Pancreas (tissue), 10 donors: Measurements from ENCODE around the gene EDIL3. TPM values are rescaled to one million over a fixed set of nuclear protein-coding genes. Genes with fewer than 3 reads are reported as not detected.

Source experiments
- ATAC-seq, 4 donors: fragments of 200-7000 bp; cut with Tn5 transposase; one replicate each; pipeline versions ENCODE4 v1.8.0 to v1.9.1; 2020; ENCODE audit warnings: mild to moderate bottlenecking in 4 of 4, moderate library complexity in 4 of 4
- DNase-seq, 6 donors: peaks; one replicate each; pipeline ENCODE4 v3.0.0-alpha.2; 2020
- FAIRE-seq: peaks from 2 replicates; lab custom pipeline; 2012; peaks lifted over from hg19 to GRCh38; lab: Jason Lieb, UNC
- H3K27ac ChIP-seq, 4 donors: fragments of 200-600 bp; sonication (generic); 1 replicate in 3 of 4; 2 replicates in 1 of 4; pipeline versions ENCODE4 v1.5.0 to v1.8.0; 2020
- H3K27me3 ChIP-seq, 4 donors: fragments of 200-600 bp; one replicate each; pipeline ENCODE4 v1.8.0; 2021
- H3K36me3 ChIP-seq, 3 donors: fragments of 200-600 bp; sonication (generic) in 1 of 3; one replicate each; pipeline versions ENCODE4 v1.5.0 to v1.8.0; 2020 to 2021
- H3K4me1 ChIP-seq, 3 donors: fragments of 200-600 bp; one replicate each; pipeline ENCODE4 v1.8.0; 2021
- H3K4me3 ChIP-seq, 4 donors: fragments of 200-600 bp; sonication (generic) in 2 of 4; one replicate each; pipeline versions ENCODE4 v1.5.0 to v1.8.0; 2020 to 2021
- H3K9me3 ChIP-seq, 4 donors: fragments of 200-600 bp; one replicate each; pipeline ENCODE4 v1.8.0; 2021
- CTCF ChIP-seq, 4 donors: fragments of 200-600 bp; sonication (generic) in 3 of 4; IDR thresholded peaks; one replicate each; pipeline versions ENCODE4 v1.5.0 to v1.8.0; 2021; ENCODE audit warnings: antibody characterized with exemption in 4 of 4
- WGBS, 2 donors: extraction: QIAGEN DNeasy Blood & Tissue Kit; methylation state at CpG; one replicate each; pipeline ENCODE4 v1.1.7; 2013; 5-methylcytosine and 5-hydroxymethylcytosine counted together
- intact Hi-C, 3 donors: fragments of 100-400 bp; cut with DNase I; formaldehyde crosslinking; loops; one replicate each; pipeline versions ENCODE4 v1.11.1 to v1.14.2; 2022
- polyA plus RNA-seq, 2 donors: library from polyadenylated mRNA; stranded (reverse); fragments of 200-250 nt; gene quantifications; one replicate each; pipeline ENCODE4 v1.2.3, GENCODE V29; 2013
- total RNA-seq, 6 donors: library from RNA; stranded (reverse); fragmentation: NEBNext Ultra II Directional in 4 of 6; extraction: Animal tissue kit (Norgen Biotek cat#: 25700) in 4 of 6; gene quantifications; one replicate each; pipeline versions ENCODE4 v1.2.1 to v1.2.4, GENCODE V29; 2021 to 2023
- donor health status: healthy with polysubstance abuse.
- donor health status: DM: no; HTN: no; CAD: no; lungs with moderate emphysema.
- donor health status: DM: no; HTN: no; CAD: no.
- donor health status: control.
- donor health status: control.
- donor health status: Bipolar disorder and iron deficiency.
- donor health status: DM: yes; HTN: yes; CAD: no.
- donor health status: DM: no; HTN: no; CAD: no.
- donor health status: DM: no; HTN: no; CAD: no.
- donor health status: DM: yes; HTN: yes; CAD: no.

The EDIL3 gene
- total and polyA plus RNA-seq, 8 donors = 0.63 to 9.7 (median 1.7) TPM

- Histone ChIP-seq H3K9me3 (no peaks in the 10 kb centered on the region), H3K36me3 (no peaks in the 10 kb centered on the region), H3K27ac (no peak overlapping the region), H3K4me1 (no peaks in the 10 kb centered on the region), H3K4me3 (no peak overlapping the region), H3K27me3 (no peaks in the 10 kb centered on the region)
- no peak for ATAC-seq
- no peak for FAIRE-seq
- 91 to 95% methylated on average over 1 of the region's 1 CpG for WGBS, 2 donors
- TF ChIP-seq CTCF (IDR thresholded peaks at IDR 0.05) = no peak
- intact Hi-C loops = no loop called here
- no peak for DNase-seq
Observed at GRCh38 chr5:84275609-84276008, 109.1 kb downstream of the EDIL3 start.

DNA sequence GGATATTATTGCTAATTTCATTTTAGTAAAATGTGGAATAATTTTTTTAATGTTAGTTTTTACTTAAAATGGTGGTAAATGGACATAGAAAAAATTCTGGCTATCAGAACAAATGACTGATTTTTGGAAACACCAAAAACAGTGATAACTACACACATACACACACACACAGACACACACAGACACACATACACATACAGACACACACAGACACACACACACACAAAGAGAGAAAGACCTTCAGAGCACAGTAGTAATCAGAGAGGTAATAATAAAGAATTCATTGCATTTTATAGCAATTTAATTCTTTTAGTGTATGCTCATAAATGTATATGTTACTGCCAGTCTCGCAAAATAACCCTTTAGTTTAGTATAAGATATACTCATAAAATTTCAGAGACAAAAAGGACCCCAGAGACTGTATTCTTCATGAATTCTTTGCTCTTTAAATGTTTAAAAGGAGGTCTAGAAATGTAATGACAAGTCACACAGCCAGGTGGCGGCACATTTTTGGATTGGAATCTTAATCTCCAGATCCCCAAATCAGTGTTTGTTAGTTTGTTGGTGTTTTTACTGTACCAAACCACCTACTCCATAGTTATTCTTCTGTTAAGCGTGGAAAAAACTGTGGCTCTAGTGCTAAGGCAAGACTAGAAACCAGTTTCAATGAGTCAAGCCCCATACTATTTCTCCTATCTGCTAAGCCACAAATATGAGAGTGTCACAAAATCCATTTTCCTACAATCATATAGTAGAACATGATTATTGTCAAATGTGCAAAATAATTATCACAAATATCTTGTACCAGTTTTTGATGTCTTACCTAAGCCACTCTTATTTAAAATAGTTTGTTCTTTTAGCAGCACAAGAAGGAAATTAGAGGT lies 109.9 kb downstream of the EDIL3 start:
- whole genome bisulfite sequencing, 2 donors = 30 to 35% methylated on average over 3 of the region's 3 CpGs
- intact Hi-C loops = no loop called here
- no peaks in the 10 kb centered on the region for H3K4me1 ChIP-seq
- DNase-seq (peak in 1 of 6 donors; percentile 26), FAIRE-seq (peak; percentile 9), ATAC-seq (peak in 2 of 4 donors; percentile 48 to 53)
- TF ChIP-seq CTCF (IDR thresholded peaks at IDR 0.05) = peak in 2 of 4 donors; percentile 20 to 28
- H3K4me3 ChIP-seq = no peak overlapping the region
- H3K27me3 ChIP-seq = no peaks in the 10 kb centered on the region
- H3K27ac ChIP-seq = no peak overlapping the region
- H3K36me3 ChIP-seq = no peaks in the 10 kb centered on the region
- H3K9me3 ChIP-seq = no peaks in the 10 kb centered on the region

DNA sequence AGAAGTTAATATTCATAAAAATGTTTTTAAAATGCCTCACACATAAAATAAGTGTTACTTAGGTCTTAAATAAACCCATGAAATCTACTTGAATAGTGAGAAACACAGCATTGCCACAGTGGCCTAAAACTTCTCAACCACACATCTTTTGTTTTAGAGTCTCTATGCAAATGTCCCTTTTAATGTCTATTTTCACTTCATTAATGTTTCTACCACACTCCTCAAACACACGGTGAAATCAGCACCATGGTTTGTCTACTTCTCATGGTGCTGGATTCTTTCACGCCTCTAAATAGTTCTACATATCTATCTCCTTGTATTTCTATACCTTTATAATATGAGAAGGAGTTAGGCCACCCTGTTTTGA lies 111.2 kb downstream of the EDIL3 start:
- intact Hi-C loops = no loop called here
- Histone ChIP-seq H3K36me3 (no peaks in the 10 kb centered on the region), H3K9me3 (no peaks in the 10 kb centered on the region), H3K4me1 (no peaks in the 10 kb centered on the region), H3K27ac (no peak overlapping the region), H3K4me3 (no peak overlapping the region), H3K27me3 (no peaks in the 10 kb centered on the region)
- ATAC-seq (no peak), DNase-seq (no peak), FAIRE-seq (no peak)
- no peak for TF ChIP-seq CTCF (IDR thresholded peaks at IDR 0.05)
- 64 to 68% methylated on average over 2 of the region's 2 CpGs for WGBS, 2 donors

DNA sequence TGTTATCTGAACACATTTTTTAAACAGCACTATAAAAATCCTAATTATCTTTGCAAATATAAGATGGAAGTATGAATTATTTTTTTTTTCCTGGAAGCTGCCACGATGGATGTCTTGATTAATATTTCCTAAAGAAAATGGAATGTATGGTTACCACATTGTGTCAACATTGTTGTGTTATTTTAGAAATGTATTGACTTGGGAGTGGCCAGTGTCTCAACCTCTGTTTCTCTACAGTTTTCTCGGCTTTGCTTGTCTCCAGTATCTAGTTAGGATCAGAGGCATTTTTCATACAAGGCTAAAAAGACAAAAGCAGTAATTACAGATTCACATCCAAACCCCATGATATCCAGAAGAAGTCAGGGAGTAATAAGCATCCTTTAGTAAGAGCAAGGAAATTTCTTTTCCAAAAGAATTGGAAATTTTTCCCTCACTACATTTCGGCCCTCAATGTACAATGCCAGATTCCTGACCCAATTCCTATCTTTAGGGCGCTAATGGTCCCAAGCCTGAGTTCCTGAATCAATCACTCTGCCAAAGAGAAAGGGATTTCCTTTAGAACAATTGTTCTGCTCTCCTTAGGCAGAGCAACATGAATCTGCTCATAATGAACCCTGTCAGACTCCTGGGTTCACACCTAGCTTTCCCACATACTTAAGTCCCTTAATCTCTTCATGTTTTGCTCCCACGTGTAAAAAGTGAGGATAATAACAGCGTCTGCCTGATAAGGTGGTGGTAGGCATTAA lies 111.7 kb downstream of the EDIL3 start:
- intact Hi-C loops = no loop called here
- Histone ChIP-seq H3K27me3 (no peaks in the 10 kb centered on the region), H3K4me1 (no peaks in the 10 kb centered on the region), H3K27ac (no peak overlapping the region), H3K36me3 (no peaks in the 10 kb centered on the region), H3K9me3 (no peaks in the 10 kb centered on the region), H3K4me3 (no peak overlapping the region)
- ATAC-seq (no peak), DNase-seq (no peak), FAIRE-seq (no peak)
- 36 to 37% methylated on average over 6 of the region's 6 CpGs for WGBS, 2 donors
- no peak for TF ChIP-seq CTCF (IDR thresholded peaks at IDR 0.05)
